Measurements from ENCODE around the gene NUTM2F.

NUTM2F gene

GRCh38 chr9:94302426-94302825, 26.0 kb downstream of the NUTM2F start (continued):
- no peak for TF ChIP-seq ZNF423 (tag by site-specific recombination; IDR thresholded peaks at IDR 0.05)
- TF ChIP-seq ZBTB26 (tag by site-specific recombination; optimal IDR thresholded peaks at IDR 0.05): no peak

GRCh38 chr9:94301583-94301982, 26.9 kb downstream of the NUTM2F start:
- Histone ChIP-seq H3K4me3 (ENCODE audit: low read depth, low read length) (no peak overlapping the region), H3K9me3 (ENCODE audit: control insufficient read depth, insufficient read depth, low read depth, low read length) (no peaks in the 10 kb centered on the region), H3K4me1 (ENCODE audit: control insufficient read depth, insufficient read depth, low read length) (no peaks in the 10 kb centered on the region), H3K36me3 (ENCODE audit: control insufficient read depth in 2 of 2, insufficient read depth in 1 of 2, low read length in 2 of 2) (no peaks in the 10 kb centered on the region), H3K27ac (ENCODE audit: extremely low read depth, low read depth, low read length) (no peak overlapping the region)
- CTCF ChIA-PET: no interaction called here
- TF ChIP-seq, protein P1, sequence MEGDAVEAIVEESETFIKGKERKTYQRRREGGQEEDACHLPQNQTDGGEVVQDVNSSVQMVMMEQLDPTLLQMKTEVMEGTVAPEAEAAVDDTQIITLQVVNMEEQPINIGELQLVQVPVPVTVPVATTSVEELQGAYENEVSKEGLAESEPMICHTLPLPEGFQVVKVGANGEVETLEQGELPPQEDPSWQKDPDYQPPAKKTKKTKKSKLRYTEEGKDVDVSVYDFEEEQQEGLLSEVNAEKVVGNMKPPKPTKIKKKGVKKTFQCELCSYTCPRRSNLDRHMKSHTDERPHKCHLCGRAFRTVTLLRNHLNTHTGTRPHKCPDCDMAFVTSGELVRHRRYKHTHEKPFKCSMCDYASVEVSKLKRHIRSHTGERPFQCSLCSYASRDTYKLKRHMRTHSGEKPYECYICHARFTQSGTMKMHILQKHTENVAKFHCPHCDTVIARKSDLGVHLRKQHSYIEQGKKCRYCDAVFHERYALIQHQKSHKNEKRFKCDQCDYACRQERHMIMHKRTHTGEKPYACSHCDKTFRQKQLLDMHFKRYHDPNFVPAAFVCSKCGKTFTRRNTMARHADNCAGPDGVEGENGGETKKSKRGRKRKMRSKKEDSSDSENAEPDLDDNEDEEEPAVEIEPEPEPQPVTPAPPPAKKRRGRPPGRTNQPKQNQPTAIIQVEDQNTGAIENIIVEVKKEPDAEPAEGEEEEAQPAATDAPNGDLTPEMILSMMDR (tag by site-specific recombination; IDR thresholded peaks at IDR 0.05): no peak
- TF ChIP-seq, protein P2, sequence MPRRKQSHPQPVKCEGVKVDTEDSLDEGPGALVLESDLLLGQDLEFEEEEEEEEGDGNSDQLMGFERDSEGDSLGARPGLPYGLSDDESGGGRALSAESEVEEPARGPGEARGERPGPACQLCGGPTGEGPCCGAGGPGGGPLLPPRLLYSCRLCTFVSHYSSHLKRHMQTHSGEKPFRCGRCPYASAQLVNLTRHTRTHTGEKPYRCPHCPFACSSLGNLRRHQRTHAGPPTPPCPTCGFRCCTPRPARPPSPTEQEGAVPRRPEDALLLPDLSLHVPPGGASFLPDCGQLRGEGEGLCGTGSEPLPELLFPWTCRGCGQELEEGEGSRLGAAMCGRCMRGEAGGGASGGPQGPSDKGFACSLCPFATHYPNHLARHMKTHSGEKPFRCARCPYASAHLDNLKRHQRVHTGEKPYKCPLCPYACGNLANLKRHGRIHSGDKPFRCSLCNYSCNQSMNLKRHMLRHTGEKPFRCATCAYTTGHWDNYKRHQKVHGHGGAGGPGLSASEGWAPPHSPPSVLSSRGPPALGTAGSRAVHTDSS (tag by site-specific recombination; IDR thresholded peaks at IDR 0.05): no peak
- TF ChIP-seq MEIS1 (CRISPR knock-in tag; IDR thresholded peaks at IDR 0.05; ENCODE audit: borderline replicate concordance) (no peak), ZNF114 (tag by site-specific recombination; IDR thresholded peaks at IDR 0.05) (no peak), ZNF155 (tag by site-specific recombination; IDR thresholded peaks at IDR 0.05) (no peak), ZNF843 (tag by site-specific recombination; IDR thresholded peaks at IDR 0.05) (no peak), ZNF837 (tag by site-specific recombination; IDR thresholded peaks at IDR 0.05) (no peak), ZNF354C (tag by site-specific recombination; IDR thresholded peaks at IDR 0.05; ENCODE audit: borderline replicate concordance, low read depth) (no peak), ZBTB1 (tag by site-specific recombination; IDR thresholded peaks at IDR 0.05) (no peak), MYNN (tag by site-specific recombination; IDR thresholded peaks at IDR 0.05; ENCODE audit: borderline replicate concordance) (no peak), ZNF404 (tag by site-specific recombination; IDR thresholded peaks at IDR 0.05) (no peak), SCRT1 (tag by site-specific recombination; IDR thresholded peaks at IDR 0.05; ENCODE audit: borderline replicate concordance) (no peak), ZNF426 (tag by site-specific recombination; IDR thresholded peaks at IDR 0.05) (no peak), ZFHX2 (tag by site-specific recombination; conservative IDR thresholded peaks at IDR 0.05) (no peak), ZNF10 (tag by site-specific recombination; IDR thresholded peaks at IDR 0.05) (no peak), ZNF660 (tag by site-specific recombination; IDR thresholded peaks at IDR 0.05) (no peak), ZNF16 (tag by site-specific recombination; IDR thresholded peaks at IDR 0.05; ENCODE audit: low read depth) (no peak)
- TF ChIP-seq, protein P3, sequence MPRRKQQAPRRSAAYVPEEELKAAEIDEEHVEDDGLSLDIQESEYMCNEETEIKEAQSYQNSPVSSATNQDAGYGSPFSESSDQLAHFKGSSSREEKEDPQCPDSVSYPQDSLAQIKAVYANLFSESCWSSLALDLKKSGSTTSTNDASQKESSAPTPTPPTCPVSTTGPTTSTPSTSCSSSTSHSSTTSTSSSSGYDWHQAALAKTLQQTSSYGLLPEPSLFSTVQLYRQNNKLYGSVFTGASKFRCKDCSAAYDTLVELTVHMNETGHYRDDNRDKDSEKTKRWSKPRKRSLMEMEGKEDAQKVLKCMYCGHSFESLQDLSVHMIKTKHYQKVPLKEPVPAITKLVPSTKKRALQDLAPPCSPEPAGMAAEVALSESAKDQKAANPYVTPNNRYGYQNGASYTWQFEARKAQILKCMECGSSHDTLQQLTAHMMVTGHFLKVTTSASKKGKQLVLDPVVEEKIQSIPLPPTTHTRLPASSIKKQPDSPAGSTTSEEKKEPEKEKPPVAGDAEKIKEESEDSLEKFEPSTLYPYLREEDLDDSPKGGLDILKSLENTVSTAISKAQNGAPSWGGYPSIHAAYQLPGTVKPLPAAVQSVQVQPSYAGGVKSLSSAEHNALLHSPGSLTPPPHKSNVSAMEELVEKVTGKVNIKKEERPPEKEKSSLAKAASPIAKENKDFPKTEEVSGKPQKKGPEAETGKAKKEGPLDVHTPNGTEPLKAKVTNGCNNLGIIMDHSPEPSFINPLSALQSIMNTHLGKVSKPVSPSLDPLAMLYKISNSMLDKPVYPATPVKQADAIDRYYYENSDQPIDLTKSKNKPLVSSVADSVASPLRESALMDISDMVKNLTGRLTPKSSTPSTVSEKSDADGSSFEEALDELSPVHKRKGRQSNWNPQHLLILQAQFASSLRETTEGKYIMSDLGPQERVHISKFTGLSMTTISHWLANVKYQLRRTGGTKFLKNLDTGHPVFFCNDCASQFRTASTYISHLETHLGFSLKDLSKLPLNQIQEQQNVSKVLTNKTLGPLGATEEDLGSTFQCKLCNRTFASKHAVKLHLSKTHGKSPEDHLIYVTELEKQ (tag by site-specific recombination; IDR thresholded peaks at IDR 0.05; ENCODE audit: borderline replicate concordance): no peak
- POLR2A ChIA-PET: no interaction called here
